HepG2 (cell line): ENCODE results near the gene NME7. TPM values are rescaled to one million over a fixed set of nuclear protein-coding genes. Genes with fewer than 3 reads are reported as not detected.

ENCODE experiments used
- ATAC-seq: fragments of 200-7000 bp; cut with Tn5 transposase; 3 replicates; pipeline ENCODE4 v1.9.1; 2020; ENCODE audit warnings: mild to moderate bottlenecking, moderate library complexity
- BruUV-seq: library from RNA; stranded (reverse); fragments of 400-500 nt; replicated peaks from 2 replicates; lab custom pipeline; 2021; lab: Mats Ljungman, UMichigan
- CTCF ChIA-PET: fragments of 300-600 bp; formaldehyde crosslinking; extraction: SDS; loops from one replicate; lab custom pipeline; 2021; ENCODE audit warnings: low total read pairs, inconsistent platforms, low intra/inter-chr PET ratio; lab: Yijun Ruan, JAX
- POLR2A ChIA-PET: fragments of 350-600 bp; sonication (Branson Sonifier 250); formaldehyde crosslinking; loops from one replicate; lab custom pipeline; 2020; ENCODE audit warnings: antibody characterized with exemption, inconsistent platforms; lab: Yijun Ruan, JAX
- DNase-seq: peaks from one replicate; pipeline ENCODE4 v3.0.0-alpha.2; 2015; ENCODE audit warnings: low spot score
- FAIRE-seq: peaks from 3 replicates; lab custom pipeline; 2011; peaks lifted over from hg19 to GRCh38; lab: Jason Lieb, UNC
- H2AFZ ChIP-seq: one replicate; pipeline ENCODE4 v1.6.1; 2011; ENCODE audit warnings: low read length, inconsistent platforms
- H3K27ac ChIP-seq: fragments of 300-600 bp; 3 replicates; pipeline ENCODE4 v1.8.0; 2011; ENCODE audit warnings: mixed run types, mild to moderate bottlenecking, mixed read lengths, low read length, inconsistent platforms; ENCODE audit not compliant: insufficient read depth; ENCODE audit errors: extremely low read length
- H3K27me3 ChIP-seq, 2 experiments: fragments of 200-600 bp in 1 of 2; 2 replicates in 1 of 2; 3 replicates in 1 of 2; pipeline versions ENCODE4 v1.6.0 to v1.8.0; 2011; ENCODE audit warnings: low read length in 2 of 2, mild to moderate bottlenecking in 2 of 2, moderate library complexity in 2 of 2, inconsistent platforms in 1 of 2; ENCODE audit not compliant: insufficient read depth in 2 of 2, control insufficient read depth in 1 of 2
- H3K36me3 ChIP-seq, 2 experiments: fragments of 200-600 bp in 1 of 2; replicated peaks in 1 of 2; 2 replicates in 1 of 2; 3 replicates in 1 of 2; pipeline versions ENCODE4 v1.5.1 to v1.8.0; 2011; ENCODE audit warnings: low read length in 2 of 2, inconsistent platforms in 1 of 2; ENCODE audit not compliant: insufficient read depth in 2 of 2, control insufficient read depth in 1 of 2
- H3K4me1 ChIP-seq: 2 replicates; pipeline ENCODE4 v1.5.1; 2012; ENCODE audit warnings: low read length, inconsistent platforms; ENCODE audit not compliant: insufficient read depth
- H3K4me2 ChIP-seq: 2 replicates; pipeline ENCODE4 v1.6.0; 2011; ENCODE audit warnings: low read depth, low read length, inconsistent platforms
- H3K4me3 ChIP-seq, 3 experiments: fragments of 200-600 bp in 1 of 3; sonication (generic), shearing (Covaris generic) in 1 of 3; replicated peaks in 1 of 3; 2 replicates each; pipeline ENCODE4 v1.5.1; 2011 to 2016; ENCODE audit warnings: low read length in 3 of 3, inconsistent platforms in 2 of 3, low read depth in 2 of 3, mild to moderate bottlenecking in 2 of 3, control low read depth in 1 of 3, mixed read lengths in 1 of 3; ENCODE audit not compliant: insufficient read depth in 1 of 3
- H3K79me2 ChIP-seq: one replicate; pipeline ENCODE4 v1.6.1; 2011; ENCODE audit warnings: low read length, inconsistent platforms; ENCODE audit not compliant: insufficient read depth
- H3K9ac ChIP-seq: 2 replicates; pipeline ENCODE4 v1.6.0; 2011; ENCODE audit warnings: mild to moderate bottlenecking, low read depth, low read length, inconsistent platforms; ENCODE audit not compliant: insufficient read depth
- H3K9me3 ChIP-seq: 2 replicates; pipeline ENCODE4 v1.5.1; 2012; ENCODE audit warnings: mild to moderate bottlenecking, low read length
- H4K20me1 ChIP-seq: 2 replicates; pipeline ENCODE4 v1.6.0; 2011; ENCODE audit warnings: inconsistent platforms, mild to moderate bottlenecking, low read length, moderate library complexity; ENCODE audit not compliant: insufficient read depth
- AKNA ChIP-seq: sonication (generic); formaldehyde crosslinking; IDR thresholded peaks from 2 replicates; pipeline ENCODE4 v1.4.0; 2020; ENCODE audit warnings: missing genetic modification reagents, borderline replicate concordance
- CENPT ChIP-seq: sonication (generic); formaldehyde crosslinking; IDR thresholded peaks from 2 replicates; pipeline ENCODE4 v1.8.0; 2022; ENCODE audit warnings: low read depth, mild to moderate bottlenecking, moderate library complexity, missing genetic modification reagents
- ETV5 ChIP-seq: IDR thresholded peaks from 2 replicates; pipeline ENCODE4 v1.6.1; 2018; ENCODE audit warnings: missing biosample characterization, missing genetic modification reagents, inconsistent platforms, borderline replicate concordance
- GLI4 ChIP-seq: sonication (generic); formaldehyde crosslinking; IDR thresholded peaks from 2 replicates; pipeline ENCODE4 v1.5.1; 2020; ENCODE audit warnings: missing genetic modification reagents, mild to moderate bottlenecking, moderate library complexity, borderline replicate concordance
- HOXA5 ChIP-seq: sonication (generic); formaldehyde crosslinking; IDR thresholded peaks from 2 replicates; pipeline ENCODE4 v1.4.0; 2020; ENCODE audit warnings: missing genetic modification reagents
- REXO4 ChIP-seq: sonication (generic); formaldehyde crosslinking; IDR thresholded peaks from 2 replicates; pipeline ENCODE4 v1.8.0; 2022; ENCODE audit warnings: missing genetic modification reagents, mild to moderate bottlenecking, borderline replicate concordance
- SOX5 ChIP-seq: IDR thresholded peaks from 2 replicates; pipeline ENCODE4 v1.6.1; 2016; ENCODE audit warnings: borderline replicate concordance
- SOX6 ChIP-seq, 2 experiments: fragments of 450-650 bp in 1 of 2; sonication (generic) in 1 of 2; formaldehyde crosslinking in 1 of 2; IDR thresholded peaks; 2 replicates each; pipeline versions ENCODE4 v1.4.0 to v1.6.1; 2017 to 2020; ENCODE audit warnings: antibody characterized with exemption in 1 of 2, mild to moderate bottlenecking in 1 of 2, missing genetic modification reagents in 1 of 2
- ZIK1 ChIP-seq: sonication (generic); formaldehyde crosslinking; IDR thresholded peaks from 2 replicates; pipeline ENCODE4 v1.5.0; 2020; ENCODE audit warnings: mild to moderate bottlenecking, low read depth, missing genetic modification reagents, borderline replicate concordance
- ZNF331 ChIP-seq: sonication (generic); formaldehyde crosslinking; IDR thresholded peaks from 2 replicates; pipeline ENCODE4 v1.4.0; 2020; ENCODE audit warnings: missing genetic modification reagents
- ZNF563 ChIP-seq: sonication (generic); formaldehyde crosslinking; IDR thresholded peaks from 2 replicates; pipeline ENCODE4 v1.8.0; 2022; ENCODE audit warnings: mild to moderate bottlenecking, moderate library complexity, missing genetic modification reagents
- ZNF790 ChIP-seq: sonication (generic); formaldehyde crosslinking; IDR thresholded peaks from 2 replicates; pipeline ENCODE4 v1.8.0; 2022; ENCODE audit warnings: missing genetic modification reagents, mild to moderate bottlenecking, borderline replicate concordance
- ZNF878 ChIP-seq: sonication (generic); formaldehyde crosslinking; IDR thresholded peaks from 2 replicates; pipeline ENCODE4 v1.8.1; 2023; ENCODE audit warnings: mild to moderate bottlenecking, missing genetic modification reagents, moderate library complexity
- in situ Hi-C: cut with HindIII; loops from 2 replicates; pipeline ENCODE4 v1.10.0; 2017; ENCODE audit warnings: low pct_unique_long_range_greater_than_20kb; ENCODE audit not compliant: extremely low pct_ligation_motif_present
- intact Hi-C: fragments of 100-400 bp; cut with micrococcal nuclease; formaldehyde crosslinking; loops from one replicate; pipeline ENCODE4 v1.10.0; 2022; ENCODE audit not compliant: unreplicated experiment
- polyA plus RNA-seq, 8 experiments: library from polyadenylated mRNA; depleted of rRNA in 3 of 8; stranded (reverse) in 7 of 8; unstranded in 1 of 8; fragments of >200 nt; fragmentation: Illumina TruSeq in 4 of 8; extraction: Trizol in 4 of 8; gene quantifications; 2 replicates each; pipeline versions ENCODE4 v1.2.1 to v1.2.3, GENCODE V29; 2011 to 2016; ENCODE audit warnings: low read depth in 4 of 8, missing spikeins in 1 of 8, mixed read lengths in 1 of 8; ENCODE audit not compliant: insufficient read depth in 1 of 8
- total RNA-seq, 5 experiments: library from RNA; depleted of rRNA; stranded (reverse); fragments of >200 nt; fragmentation: Illumina TruSeq; extraction: Trizol; gene quantifications; 2 replicates each; pipeline ENCODE4 v1.2.3, GENCODE V29; 2016; ENCODE audit warnings: low read depth in 1 of 5
- TF ChIP-seq, protein P1 (sequence below): sonication (generic); formaldehyde crosslinking; IDR thresholded peaks from 2 replicates; pipeline ENCODE4 v1.4.0; 2020; ENCODE audit warnings: missing genetic modification reagents
- TF ChIP-seq, protein P2 (sequence below): sonication (generic); formaldehyde crosslinking; conservative IDR thresholded peaks from 2 replicates; pipeline ENCODE4 v1.4.0; 2020; ENCODE audit warnings: missing genetic modification reagents
- TF ChIP-seq, protein P3 (sequence below): sonication (generic); formaldehyde crosslinking; IDR thresholded peaks from 2 replicates; pipeline ENCODE4 v1.5.0; 2020; ENCODE audit warnings: missing genetic modification reagents, mild to moderate bottlenecking, borderline replicate concordance

The NME7 gene
- total and polyA plus RNA-seq, 2 of the 13 experiments (the other 11 are each of a cell fraction or from before 2014, with no cell fraction given), result 9.4 to 22.5 TPM

GRCh38 chr1:169263059-169263458 lies 104.5 kb downstream of the NME7 start:
- H2AFZ ChIP-seq, result no peak overlapping the region
- no peak overlapping the region for H3K27ac ChIP-seq
- H3K4me2 ChIP-seq, result no peak overlapping the region
- H4K20me1 ChIP-seq, result no peaks in the 10 kb centered on the region
- TF ChIP-seq, protein P1, sequence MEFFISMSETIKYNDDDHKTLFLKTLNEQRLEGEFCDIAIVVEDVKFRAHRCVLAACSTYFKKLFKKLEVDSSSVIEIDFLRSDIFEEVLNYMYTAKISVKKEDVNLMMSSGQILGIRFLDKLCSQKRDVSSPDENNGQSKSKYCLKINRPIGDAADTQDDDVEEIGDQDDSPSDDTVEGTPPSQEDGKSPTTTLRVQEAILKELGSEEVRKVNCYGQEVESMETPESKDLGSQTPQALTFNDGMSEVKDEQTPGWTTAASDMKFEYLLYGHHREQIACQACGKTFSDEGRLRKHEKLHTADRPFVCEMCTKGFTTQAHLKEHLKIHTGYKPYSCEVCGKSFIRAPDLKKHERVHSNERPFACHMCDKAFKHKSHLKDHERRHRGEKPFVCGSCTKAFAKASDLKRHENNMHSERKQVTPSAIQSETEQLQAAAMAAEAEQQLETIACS (CRISPR knock-in tag), result no peak
- TF ChIP-seq REXO4 (CRISPR knock-in tag) (no peak), ZNF878 (CRISPR knock-in tag) (no peak), ZIK1 (CRISPR knock-in tag) (no peak), SOX6 (IDR thresholded peaks at IDR 0.05) (no peak), SOX6 (CRISPR knock-in tag; IDR thresholded peaks at IDR 0.05) (no peak), GLI4 (CRISPR knock-in tag) (no peak), AKNA (CRISPR knock-in tag) (no peak), ZNF331 (CRISPR knock-in tag) (no peak), HOXA5 (CRISPR knock-in tag) (no peak), ETV5 (no peak), ZNF563 (no peak), SOX5 (CRISPR knock-in tag) (no peak), CENPT (CRISPR knock-in tag) (no peak), ZNF790 (CRISPR knock-in tag) (no peak)
- TF ChIP-seq, protein P2, sequence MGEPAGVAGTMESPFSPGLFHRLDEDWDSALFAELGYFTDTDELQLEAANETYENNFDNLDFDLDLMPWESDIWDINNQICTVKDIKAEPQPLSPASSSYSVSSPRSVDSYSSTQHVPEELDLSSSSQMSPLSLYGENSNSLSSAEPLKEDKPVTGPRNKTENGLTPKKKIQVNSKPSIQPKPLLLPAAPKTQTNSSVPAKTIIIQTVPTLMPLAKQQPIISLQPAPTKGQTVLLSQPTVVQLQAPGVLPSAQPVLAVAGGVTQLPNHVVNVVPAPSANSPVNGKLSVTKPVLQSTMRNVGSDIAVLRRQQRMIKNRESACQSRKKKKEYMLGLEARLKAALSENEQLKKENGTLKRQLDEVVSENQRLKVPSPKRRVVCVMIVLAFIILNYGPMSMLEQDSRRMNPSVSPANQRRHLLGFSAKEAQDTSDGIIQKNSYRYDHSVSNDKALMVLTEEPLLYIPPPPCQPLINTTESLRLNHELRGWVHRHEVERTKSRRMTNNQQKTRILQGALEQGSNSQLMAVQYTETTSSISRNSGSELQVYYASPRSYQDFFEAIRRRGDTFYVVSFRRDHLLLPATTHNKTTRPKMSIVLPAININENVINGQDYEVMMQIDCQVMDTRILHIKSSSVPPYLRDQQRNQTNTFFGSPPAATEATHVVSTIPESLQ (CRISPR knock-in tag), result no peak
- TF ChIP-seq, protein P3, sequence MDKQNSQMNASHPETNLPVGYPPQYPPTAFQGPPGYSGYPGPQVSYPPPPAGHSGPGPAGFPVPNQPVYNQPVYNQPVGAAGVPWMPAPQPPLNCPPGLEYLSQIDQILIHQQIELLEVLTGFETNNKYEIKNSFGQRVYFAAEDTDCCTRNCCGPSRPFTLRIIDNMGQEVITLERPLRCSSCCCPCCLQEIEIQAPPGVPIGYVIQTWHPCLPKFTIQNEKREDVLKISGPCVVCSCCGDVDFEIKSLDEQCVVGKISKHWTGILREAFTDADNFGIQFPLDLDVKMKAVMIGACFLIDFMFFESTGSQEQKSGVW (CRISPR knock-in tag), result no peak
- H3K36me3 ChIP-seq, result no peaks in the 10 kb centered on the region
- no peak for ATAC-seq
- BruUV-seq, result no TSS peak
- no peak overlapping the region for H3K9ac ChIP-seq
- POLR2A ChIA-PET, result no interaction called here
- intact Hi-C loops, result no loop called here
- H3K9me3 ChIP-seq, result peaks cover 7% of the 10 kb centered on the region
- CTCF ChIA-PET, result no interaction called here
- H3K4me1 ChIP-seq, result peaks cover 13% of the 10 kb centered on the region
- no peak for DNase-seq
- no peak overlapping the region for H3K4me3 ChIP-seq
- H3K79me2 ChIP-seq, result no peaks in the 10 kb centered on the region
- H3K27me3 ChIP-seq, result no peaks in the 10 kb centered on the region
- no peak for FAIRE-seq
- in situ Hi-C loops, result no loop called here
